ENCODE measurements around the gene RELN.

RELN gene

DNA sequence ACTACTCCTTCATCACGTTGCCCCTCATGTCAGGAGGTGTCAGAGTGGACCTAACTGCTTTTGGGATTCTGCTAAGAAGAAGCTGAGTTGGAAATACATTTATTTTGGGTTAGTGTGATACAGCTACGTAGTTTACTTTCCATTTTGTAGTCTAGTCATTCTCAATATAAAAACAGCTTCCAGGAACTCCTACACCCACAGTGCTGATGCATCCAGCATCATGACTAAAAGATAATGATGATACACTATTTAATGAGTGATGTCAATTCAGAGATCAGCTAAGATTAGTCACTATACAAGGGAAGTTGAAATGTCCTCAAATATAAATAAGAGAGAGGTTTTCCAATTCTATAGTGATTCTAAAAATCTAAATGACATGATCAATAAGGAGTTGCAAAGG, 279.2 kb downstream of the RELN start:
- no peak for DNase-seq

DNA sequence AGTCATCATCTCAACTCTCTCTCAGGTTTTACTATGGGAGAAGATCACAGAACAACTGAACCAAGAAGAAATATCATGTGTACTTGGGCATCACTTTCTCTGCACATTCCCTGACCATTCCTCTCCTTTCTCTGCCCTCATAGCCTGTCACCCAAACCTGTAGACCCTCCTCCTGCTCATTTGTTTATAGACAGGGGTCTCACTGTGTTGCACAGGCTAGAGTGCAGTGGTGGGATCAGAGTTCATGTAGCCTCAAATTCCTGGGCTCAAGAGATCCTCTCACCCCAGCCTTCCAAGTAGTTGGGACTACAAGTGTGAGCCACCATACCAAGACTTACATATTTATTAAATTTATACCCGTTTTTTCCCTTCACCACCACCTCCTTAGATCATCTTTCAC, 282.7 kb downstream of the RELN start:
- no peak for DNase-seq

DNA sequence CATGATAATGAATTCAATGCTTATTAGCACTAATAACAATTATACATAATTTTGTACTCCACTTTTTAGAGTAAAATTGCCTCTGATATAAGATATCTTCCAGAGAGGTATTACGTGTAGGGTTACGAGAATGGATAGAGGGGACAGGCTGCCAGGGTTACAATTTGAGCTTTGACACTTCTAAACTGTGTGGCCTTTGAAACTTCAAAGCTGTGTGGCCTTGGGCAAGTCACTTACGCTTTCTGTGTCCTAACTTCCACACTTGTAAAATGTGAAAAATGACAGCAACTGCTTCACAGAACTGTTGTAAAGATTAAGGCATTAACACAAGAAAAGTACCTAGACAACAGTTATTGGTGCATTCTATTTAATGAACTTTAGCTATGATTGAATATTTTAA, 283.9 kb downstream of the RELN start:
- no peak for DNase-seq

DNA sequence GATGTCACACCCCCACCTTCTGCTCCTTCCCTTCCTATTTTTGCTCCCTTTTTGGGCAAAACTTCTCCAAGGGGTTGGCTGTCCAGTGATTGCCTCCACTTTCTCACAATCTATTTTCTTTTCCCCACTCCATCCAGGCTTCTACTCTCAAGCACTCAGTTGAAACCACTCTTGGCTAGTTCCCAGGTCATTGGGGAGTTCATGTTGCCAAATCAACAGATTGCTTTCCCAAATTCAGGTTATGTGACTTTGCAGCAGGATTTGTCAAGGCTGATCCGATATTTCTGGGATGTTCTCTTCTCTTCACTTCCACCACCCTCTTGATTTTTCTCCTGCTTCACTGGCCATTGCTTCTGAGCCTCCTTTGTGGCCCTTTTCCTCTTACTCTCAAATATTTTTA, 284.8 kb downstream of the RELN start:
- DNase-seq, result no peak

DNA sequence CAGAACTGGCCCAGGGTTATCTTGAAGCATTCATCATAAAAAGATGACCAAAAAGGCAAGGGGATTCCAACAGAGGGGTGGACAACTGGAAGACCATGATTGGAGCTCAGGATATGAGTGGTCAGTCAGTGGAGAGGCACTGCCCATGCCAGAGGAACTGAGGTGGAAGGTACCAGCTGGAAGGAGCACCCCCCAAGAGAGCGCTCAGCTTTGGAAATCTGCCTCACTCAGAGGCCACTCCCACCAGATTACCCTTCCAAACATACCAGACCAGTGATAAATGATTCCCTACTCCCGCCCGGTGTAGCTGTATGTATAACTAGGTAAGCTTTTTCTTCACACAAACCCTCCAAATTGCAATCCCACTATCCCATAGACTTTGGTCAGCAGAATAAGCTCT, 286.5 kb downstream of the RELN start:
- no peak for DNase-seq

DNA sequence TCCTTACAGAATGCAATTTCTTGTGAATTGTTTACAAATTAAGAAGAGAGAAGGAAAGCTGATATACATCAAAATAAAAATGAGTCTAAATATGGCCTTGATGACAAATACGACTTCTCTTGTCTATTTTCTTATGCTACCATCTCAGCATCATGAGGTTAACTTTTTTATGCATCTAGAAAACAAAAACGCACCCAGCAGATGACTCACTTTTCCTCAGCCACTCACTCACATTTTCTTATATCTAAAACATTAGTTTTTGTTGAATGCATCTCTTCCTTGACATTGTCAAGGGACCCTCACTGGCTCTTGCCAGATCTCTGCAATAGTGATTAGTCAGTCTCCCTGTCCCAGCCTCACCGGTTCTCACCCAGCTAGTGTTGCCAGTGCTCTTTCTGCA, 287.0 kb downstream of the RELN start:
- DNase-seq, result no peak

DNA sequence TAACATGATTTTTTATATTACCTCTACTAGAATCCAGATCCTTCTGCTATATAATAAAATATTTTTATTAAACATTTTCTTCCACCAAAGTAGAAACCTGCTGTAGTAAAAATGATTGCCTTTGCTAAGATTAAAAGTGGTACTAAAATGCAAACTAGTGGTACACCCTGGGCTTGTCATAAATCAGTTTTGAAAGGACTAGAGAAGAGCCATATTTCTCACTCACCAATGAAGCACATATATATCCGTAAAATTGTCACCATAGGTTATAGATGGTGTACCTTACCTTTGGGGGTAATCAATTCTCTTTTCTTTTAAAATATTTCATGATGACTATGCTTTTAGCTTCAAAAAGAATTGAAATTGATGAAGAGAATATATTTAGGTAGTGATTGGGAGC, 290.4 kb downstream of the RELN start:
- DNase-seq, result no peak

DNA sequence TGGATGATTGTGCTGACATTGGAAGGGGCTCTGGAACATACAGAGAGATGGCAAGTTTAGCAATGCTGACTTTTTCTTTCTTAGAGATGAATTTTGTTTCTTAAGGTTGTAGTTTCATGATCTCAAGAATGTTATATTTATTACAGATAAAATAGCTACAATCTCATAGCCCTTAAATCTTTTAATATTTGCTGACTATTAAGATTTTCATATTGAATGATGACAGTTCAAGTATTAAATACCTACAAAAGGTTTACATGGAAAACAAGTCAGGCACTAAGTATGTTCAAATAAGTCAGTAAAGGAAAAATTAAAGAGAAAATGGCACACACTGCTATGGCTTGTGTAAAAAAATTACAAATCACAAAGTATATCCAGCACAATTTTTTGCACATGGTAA, 291.4 kb downstream of the RELN start:
- DNase-seq, result no peak

DNA sequence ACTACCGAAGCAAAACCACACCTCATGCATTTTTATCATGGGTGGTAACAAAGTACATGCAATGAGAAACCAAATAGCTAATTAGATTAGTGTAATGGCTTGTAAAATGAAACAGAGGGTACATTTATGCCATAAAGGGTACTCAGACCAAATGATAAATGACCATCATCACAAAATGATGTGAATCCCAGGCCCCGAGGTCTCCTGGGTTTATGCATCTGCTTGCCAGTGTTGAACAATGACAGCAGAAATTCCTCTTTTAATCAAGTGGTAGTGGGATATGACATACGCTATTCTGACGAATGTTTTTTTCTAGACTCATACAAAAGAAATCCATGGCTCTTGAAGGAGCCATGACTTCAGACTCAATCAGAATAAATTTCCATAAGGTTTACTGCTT, 293.9 kb downstream of the RELN start:
- DNase-seq, result no peak

DNA sequence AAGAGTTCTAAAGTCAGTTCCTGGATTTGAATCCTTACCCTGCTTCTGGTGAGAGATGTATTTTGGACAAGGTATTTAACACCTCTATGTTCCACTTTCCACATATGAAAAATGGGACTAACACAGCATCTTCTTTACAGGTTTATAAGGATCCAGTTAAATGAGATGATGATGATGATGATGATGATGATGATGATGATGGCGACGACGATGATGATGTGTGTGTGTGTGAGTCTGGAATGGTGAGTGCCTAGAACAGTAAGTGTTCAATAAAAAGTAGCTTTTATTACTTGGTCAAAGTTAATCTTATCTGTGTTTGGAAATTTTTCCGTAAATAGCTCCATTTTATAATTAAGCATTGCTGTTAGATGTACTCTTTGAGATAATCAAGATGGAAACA, 295.2 kb downstream of the RELN start:
- no peak for DNase-seq

DNA sequence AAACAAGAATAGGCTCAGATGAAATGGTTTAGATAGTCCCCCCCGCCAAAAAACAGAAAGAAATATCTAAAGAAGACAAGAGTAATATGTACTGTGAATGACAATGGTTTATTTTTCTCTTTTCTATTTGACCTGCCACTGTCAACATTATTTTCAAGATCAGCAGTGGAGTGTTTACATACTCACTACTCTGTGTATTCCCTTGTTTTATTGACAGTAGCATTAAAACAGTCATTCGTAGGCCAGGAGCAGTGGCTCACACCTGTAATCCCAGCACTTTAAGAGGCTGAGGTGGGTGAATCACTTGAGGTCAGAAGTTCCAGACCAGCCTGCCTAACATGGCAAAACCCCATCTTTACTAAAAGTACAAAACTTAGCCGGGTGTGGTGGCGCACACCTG, 298.2 kb downstream of the RELN start:
- no peak for DNase-seq

DNA sequence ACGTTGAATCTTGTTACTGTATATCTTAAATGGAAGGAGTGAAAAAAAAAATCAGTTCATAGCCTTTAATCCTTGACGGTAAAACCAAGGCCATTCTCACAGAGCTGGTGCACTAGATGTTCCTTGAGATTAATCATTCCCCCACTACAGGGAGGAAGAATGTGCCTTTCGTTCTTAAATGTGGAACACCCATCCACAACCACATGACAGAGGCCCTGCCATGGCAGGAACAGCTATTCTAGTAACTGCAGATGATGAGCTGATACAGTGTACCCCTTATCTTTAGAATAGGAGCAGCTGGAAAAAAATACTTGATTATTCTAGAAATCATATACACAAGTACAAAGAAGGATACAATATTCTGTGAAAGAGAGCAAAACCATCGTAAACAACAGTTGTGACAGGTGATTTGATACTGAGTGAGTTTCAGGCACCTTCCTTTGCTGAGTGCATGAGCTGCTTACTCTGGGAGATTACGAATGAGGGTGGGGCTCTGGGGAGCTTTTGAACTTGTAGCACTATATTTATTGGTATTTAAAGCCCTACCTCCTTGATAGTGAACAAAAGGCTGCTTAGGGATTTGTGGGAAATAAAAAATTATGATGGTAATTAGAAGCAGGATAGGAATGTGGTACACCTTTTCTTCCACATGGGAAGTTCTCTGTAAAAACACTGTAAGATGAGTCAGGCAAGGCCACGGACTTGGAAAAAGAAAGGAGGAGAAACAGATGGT, 299.1 kb downstream of the RELN start:
- no peak for DNase-seq

DNA sequence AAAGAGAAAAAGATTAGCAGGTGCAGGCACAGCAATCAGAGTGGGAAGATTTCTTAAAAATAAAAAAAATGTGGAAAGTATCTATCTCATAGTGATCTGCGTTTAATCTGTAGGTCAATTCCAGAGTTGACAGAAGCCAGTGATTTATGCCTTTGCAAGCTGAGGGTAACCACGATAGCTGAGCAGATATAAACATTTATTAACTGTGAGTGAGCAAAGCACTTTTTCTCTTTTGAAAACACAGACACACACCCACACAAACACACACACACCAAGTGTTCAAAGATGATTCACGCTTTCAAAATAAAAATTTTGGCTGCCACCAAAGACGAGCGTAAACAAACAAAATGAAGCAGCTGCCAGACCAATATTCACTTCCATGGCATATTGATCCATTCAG, 300.2 kb downstream of the RELN start:
- no peak for DNase-seq

DNA sequence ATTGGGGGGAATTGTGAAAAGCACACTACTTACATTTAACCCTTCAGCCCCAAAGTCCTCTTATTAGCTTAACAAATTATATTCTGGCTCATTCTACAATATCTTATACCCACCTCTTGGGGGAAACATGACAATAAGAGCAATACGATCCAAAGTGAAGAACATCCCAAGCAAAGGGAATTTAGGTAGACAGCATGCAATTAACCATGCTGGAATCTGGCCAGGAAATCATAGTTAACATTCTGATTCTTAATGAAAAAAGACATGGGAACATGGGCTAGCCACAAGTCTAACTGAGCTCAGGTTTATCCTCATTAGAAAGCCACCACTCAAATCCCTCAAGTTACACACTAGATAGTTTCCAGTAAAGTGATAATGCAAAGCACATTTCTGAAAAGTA, 301.5 kb downstream of the RELN start:
- DNase-seq, result no peak

DNA sequence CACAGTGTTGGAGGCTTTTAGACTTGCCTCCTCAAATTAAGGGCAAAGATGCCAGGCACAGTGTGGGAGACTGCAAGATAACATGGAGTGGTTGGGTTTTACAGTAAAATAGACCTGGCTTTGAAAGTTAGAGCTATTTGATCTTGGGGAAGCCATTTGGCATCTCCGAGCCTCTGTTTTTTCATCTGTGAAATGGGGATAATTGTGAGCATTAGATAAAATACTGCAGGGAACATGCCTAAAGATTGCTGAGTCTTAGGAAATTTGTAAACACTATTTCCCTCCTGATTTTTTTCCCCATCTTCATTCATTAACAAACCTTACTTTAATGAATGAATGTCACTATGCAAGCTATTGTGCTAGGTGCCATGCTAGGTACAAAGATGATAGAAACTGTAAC, 302.2 kb downstream of the RELN start:
- DNase-seq, result no peak

DNA sequence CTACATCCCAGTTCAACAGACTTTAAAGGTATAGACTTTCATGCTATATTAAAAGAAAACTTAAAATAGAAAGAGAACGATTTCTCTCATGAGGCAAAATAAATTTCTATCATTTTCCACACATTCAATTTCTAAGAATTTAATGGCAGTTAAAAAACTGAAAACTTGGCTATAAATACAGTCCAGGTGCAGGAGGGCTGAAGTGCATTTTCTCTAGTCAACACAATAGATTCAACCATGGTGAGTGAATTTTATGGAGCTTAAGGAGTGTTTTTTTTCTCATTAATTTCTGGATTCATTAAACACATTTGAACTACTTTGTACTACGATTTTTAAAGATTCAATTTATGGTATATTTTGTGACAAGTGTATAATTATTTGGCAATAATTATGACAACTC, 302.7 kb downstream of the RELN start:
- DNase-seq, result no peak

DNA sequence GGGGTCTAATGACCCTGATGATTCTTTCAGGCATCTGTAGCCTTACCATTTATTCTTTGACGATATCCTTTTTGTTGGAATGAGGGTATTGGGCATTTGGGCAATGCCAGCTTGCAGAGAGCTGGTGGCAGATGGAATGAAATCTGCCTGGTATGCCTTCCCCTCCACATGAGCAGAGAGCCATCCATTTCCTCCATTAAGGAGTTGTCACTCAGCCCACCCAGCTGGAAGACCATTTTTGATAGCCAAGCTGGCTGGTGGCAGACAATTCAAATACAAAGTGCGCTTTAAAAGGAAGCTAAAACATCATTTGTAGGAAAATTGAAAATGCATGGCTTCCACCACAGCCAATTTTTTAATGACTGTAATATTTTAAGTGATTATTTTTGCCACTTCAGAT, 303.4 kb downstream of the RELN start:
- DNase-seq, result no peak

DNA sequence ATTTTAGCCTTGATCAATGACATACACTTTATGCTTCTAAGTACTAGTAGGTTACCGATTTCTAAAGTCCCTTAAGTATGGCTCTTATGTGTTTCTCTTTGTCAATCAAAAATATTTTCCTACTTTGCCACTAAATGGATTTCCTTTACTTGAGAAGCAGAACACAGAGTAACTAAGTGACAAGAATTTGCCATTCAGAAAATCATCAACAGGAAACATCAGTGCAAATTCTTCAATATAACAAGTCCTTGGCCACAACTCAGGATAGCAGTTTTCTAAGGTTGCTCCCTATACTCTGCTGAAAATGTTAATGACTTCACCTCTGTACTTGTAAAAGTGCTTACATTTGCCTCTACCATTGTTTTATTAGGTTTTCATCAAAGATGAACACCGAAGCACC, 303.8 kb downstream of the RELN start:
- DNase-seq, result no peak

DNA sequence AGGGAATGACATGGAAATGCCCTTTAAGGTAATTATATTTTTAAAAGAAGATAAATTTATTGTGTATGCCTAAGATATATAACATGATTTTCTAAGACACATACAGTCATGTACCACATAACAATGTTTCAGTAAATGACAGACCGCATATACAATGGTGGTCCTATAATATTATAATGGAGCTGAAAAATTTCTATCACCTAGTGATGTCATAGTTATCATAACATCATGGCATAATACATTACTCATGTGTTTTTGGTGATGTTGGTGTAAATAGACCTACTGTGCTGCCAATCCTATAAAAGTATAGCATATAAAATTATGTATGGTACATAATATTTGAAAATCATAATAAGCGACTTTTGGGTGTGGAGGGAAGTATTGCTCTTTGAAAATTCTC, 306.1 kb downstream of the RELN start:
- no peak for DNase-seq

DNA sequence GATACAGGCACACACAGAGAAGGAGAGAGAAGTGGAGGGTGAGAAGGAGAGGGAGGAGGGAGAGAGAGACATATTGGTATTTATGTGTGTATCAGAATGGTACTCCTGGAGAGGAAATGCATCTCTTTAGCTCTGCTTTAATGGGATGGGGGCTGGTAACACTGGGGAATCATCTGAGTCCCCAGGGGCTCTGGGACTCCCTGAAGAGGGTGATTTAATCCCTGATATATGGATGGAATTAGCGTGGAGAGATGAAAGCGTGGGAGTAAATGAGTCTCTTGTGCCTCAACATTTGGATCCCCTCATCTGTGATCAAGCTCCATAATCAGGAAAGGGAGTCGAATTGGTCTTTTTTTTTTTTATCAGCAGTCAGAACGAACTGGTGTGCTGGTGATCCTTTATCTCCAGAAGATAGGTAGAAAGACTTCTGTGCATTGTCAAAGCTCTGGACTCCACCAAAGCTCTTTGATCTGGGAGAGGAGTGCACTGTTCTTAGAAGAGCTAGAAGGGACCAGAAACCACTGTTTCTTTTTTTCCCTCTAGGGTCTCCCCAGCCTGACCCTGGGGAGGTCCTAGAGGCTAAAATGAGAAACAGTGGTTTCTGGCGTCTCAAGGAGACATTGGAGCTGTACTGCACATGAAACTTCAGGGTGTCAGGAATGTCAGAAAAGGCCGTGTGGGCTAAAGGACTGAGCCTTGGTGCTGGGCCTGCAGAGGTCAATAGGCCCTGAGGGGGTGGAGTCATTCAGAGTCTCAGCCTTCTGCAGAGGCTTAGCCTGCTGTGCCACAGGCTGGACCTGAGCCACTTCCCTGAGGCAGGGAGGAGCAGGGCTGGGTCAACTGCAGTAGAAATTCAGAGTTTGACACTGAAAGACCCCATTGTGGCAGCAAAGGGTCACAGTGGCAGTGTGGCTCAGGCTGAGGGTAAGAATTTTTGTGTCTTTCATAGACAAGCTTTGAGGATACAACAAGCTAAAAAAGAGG, 309.0 kb downstream of the RELN start:
- no peak for DNase-seq

DNA sequence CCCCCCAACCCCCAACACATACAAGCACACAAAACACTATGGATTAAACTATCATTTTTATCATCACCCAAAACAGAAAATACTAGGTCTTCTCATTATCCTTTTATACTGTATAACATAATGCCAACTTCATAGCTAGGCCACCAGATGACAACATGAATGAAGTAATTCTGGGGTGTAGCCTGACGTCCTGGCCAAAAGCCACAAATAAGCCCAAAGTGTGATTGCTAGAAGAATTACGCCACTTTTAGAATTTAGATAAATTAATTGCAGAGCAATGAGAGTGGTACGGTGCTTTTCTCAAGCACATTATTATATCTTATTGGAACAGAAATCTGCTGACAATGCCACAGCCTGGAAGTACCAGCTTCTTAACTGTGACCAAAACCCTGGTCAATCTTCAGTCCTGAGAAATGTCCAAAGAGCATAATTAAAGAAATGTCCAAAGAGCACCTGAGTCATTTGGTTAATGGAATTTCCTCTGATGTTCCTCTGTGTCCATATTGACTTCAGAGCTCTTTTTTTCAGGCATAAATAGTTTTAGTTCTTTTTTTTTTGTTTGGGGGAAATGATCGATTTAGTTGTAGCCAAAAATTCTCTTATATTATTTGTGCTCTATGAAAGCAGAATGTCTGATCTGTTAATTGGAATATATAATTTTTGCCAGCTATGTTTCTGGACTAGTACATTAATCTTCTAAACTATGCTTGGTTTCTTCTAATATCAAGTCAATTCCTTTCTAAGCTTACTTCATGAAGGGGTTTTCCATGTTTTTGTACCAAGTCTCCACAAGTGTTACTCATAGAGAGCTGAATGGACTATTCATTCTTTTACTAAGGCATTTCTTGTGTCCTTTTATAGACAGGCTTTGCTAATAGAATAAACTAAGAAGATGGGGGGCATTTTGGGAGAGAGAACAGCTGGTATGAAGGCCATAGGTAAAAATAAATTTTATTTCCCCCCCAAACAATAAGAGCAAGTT, 310.0 kb downstream of the RELN start:
- DNase-seq, result no peak

DNA sequence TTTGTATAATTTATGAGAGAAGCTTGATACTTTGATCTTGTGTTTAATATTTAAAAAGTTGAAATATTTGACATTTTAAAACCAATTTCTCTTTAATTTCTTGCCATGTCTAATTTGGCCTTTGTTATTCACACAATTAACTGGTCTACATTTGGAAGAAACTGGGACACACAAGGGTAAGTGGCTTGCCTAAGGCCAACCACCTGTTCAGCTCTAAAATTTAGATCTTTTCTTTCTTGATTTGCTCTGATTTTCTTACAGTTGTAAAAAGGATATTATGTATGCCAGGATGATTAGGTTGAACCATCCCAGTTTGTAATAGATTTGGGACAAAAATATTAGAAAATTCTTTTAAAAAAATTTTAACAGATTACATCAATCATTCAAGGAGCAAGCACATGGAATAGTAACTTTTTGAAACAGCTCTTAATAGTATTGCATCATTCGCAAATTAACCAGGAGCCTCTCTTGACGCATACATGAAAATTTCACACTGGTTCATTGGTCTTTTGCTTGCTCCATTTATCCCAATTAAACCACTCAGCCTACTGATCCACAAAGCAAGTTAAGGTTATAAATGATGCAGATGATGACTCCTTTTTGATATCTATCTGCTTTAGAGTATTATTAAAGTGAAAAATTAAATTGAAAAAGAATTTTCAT, 321.0 kb downstream of the RELN start:
- no peak for DNase-seq

DNA sequence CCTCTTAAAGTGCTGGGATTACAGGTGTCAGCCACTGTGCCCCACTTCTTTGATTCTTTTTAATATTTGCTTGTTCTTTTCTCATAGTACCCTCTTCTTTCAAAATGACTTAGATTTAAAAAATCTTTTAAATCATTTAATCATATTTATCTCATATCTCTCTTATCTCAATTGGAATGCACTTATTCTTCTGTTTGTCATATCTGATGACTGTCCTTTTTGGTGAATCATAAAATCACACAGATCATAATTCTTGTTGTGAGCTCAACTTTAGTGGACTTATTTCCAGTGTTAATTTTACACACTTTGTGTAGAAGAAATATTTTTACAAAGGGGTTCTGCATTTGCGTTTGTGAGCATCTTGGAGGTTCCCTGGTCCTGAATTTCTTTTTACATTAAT, 323.1 kb downstream of the RELN start:
- no peak for DNase-seq
